Right forelimb (tissue), 1 donor: ENCODE measurements around the gene LYZL4.

Experiments
- DNase-seq: peaks from one replicate; pipeline ENCODE4 v3.0.0-alpha.2; 2018

LYZL4 gene, protein sequence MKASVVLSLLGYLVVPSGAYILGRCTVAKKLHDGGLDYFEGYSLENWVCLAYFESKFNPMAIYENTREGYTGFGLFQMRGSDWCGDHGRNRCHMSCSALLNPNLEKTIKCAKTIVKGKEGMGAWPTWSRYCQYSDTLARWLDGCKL

DNA sequence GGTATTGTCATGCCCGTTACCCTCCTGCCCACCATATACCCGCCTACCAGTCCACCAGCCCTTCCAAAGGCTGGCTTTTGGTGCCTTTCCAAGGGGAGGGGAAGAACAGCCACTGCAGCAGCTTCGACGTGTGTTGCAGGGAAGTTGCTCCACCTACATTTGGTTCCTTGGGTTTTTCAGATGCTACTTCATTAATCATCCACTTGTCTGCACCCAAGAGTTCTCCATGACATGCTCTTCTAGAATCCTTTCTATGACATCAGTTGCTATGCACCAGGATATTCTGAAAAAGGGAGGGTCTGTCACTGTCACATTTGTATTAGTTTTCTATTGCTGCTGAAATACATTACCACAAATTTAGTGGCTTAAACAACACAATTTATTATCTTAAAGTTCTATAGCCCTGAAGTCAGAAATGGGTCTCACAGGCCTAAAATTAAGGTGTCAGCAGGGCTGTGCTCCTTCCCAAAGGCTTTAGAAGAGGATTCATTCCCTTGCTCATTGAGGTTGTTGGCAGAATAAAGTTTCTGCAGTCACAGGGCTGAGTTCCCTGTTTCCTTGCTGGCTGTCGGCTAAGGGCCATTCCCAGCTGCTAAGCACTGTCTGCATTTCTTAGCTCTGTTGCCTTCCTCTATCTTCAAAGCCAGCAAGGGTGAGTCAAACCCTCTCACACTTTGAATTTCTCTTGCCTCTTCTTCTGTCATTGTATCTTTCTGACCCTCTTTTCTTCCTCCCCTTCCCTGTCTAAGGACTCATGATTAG, at the start of gene LYZL4:
LYZL4 (minus strand) TSS at position 241 of the 762 bp plus-strand sequence. CDS start 3,359 bp downstream, outside the sequence.
- DNase-seq: no peak

DNA sequence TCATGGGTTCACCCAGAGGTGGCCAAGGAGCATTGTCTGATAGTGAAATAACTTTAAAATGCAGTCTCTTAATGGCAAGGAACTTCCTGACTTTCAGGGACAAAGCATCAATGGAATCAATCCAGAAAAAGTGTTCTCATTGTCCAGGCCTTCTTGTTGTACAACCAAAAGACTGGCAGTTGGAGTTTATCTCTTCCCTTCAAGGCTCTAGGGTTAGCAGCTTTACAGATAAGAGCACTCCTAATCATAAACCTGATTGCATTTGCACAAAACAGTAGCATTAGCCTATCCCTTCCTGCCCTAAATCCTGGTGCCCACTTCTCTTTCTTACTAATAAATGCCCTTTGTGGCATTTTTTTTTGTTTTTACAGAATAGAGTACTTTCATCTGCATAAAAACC, 48.7 kb upstream of the LYZL4 start:
- DNase-seq: no peak

DNA sequence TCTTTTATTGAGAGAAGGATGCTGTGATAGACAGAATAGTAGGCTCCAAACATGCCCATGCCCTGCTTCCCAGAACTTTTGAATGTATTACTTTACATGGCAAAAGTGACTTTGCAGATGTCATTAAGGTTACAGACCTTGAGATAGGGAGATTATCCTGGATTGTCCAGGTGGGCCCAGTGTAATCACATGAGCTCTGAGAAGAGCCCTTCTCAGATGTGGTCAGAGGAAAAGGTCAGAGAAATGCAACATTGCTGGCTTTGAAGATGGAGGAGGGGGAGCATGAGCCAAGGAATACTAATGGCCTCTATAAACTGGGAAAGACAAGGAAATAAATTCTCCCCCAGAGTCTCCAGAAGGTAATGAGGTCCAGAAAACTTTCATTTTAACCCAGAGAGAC, 45.8 kb upstream of the LYZL4 start:
- no peak for DNase-seq

DNA sequence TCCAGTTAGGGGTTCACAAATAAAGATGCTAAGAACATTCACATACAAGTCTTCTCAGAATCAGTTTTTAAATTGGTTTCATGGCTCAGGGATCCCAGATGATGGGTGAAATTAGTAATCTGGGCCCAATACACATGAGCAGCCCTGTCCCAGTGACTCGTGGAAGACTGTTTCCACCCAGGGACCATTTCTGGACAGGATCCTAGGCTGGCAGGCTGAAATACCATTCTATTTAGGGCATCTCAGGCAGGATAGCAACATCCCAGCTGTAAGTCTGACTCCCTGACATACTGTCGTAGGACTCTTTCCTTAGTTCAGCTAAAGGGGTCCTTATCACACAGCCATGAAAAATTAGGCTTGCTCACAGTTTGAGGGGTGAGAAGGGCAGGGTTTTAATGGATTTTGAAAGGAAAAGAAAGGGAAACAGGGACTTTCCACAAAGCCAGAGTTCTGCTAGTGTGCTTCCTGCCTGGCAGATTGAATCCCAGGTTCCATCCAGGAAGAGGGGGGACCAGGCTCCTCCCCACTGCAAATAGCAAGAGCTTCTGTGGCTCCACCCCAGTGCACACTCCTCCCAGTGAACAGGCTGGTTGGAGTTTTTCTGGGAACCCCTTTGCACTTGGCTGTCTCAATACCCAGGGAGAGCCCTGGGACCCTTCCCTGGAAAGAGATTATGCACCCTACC, 41.3 kb upstream of the LYZL4 start:
- DNase-seq: no peak

DNA sequence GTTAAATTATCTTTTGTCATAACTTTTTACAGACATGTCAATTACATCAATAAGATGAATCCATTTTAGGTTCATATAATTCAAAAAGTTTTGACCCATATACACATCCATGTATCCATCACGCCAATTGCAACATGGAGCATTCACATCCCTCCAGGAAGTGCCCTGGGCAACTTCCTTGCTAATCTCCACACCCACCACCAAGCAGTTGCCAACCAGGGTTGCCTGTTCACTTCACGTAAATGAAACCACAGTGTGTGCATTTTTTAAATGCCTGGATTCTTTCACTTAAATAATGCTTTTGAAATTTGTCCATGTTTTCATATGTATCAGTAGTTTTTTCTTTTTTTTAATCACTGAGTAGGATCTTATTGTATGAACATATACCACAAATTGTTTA, 40.7 kb upstream of the LYZL4 start:
- no peak for DNase-seq

DNA sequence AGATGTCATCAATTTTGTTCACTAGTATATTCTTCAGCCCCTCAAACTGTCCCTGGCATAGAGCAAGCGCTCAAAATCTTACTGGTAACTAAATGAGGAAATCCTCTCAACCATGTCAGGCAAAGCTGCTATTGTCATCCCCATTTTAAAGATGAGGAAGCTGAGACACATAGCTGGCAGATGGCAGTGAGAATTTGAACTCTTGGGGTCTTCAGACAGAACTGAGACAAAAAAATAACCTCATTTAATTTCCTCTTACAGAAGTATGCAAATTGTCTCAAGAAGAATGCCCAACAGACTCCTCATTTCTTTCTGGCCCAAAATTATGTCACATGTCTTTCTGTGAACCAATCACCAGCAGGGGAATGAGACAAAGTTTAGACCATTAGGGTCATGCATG, 40.2 kb upstream of the LYZL4 start:
- DNase-seq: no peak

DNA sequence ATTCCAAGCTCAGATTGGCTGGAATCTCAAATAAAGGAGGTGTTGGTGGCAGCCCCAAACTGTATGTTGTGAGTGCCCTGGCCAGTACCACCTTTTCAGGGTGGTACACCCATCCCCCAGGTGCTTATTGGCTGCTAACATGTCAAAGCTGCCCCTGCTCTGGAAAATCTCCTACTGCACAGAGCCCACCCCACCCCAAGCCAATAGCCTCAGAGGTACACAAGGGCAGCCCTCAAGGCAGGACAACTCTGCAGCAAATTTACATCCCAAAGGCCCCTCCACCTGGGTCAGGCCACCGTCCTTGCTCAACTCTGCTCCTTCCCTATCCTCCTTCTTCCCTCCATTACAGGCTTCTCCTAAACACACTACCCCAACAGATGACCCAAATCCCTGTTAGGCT, 37.1 kb upstream of the LYZL4 start:
- no peak for DNase-seq

DNA sequence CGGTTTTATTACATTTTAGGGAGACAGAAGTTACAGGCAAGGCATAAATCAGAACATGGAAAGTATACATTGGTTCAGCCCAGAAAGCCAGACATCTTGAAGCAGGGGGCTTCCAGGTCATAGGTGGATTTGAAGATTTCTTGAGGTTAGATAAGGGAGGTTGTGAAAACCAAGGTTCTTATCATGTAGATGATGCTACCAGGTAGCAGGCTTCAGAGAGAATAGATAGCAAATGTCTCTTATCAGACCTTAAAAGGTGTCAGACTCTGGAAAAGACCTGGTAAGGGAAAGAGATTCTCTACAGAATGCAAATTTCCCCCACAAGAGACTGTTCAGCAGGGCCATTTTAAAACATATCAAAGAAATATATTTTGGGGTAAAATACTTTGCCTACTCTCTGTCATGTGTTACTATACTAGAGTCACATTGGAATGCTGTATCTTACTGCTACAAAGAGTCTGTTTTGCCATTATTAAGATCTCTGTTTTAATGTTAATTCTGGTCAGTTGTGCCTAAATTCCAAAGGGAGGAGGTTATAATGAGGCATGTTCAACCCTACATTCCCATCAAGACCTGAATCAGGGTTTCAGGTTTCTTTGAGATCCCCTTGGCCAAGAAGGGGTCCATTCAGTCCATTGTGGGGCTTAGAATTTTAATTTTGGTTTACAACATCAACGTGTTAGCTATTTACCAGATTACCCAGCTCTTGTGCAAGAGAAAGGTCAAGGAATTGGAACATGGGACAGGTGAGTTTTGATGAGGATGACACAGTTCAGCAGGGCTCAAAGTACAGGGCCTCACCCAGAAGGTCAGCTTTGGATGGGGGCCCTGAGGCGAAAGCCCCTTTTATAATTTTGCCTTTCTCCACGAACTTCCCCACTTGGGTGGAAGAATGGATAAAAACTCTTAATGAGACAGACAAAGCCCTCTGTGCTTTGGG, 36.0 kb upstream of the LYZL4 start:
- no peak for DNase-seq

DNA sequence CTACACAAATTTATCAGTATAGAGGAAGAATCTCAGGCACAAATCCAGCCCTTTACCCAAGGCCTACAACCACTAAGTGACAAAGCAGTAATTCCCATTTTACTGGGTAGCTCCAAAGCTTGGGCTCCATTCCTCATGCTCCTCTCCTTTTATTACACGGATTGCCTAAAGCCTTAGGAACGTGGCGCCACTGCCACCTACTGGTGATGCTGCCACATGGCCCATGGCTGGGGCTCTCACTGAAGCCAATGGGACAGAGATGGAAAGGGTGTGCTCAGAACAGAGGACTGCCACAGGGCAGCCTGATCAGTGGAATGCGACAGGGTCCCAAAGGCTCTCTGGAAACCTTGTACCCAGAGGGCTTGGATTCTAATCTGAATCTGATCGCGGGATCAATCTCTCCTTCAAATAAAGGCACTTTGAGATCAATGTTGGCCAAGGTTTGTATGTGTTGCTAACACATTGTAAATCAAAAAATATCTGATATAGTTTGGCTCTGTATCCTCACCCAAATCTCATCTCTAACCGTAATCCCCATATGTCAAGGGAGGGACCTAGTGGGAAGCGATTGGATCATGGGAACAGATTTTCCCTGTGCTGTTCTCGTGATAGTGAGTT, 33.5 kb upstream of the LYZL4 start:
- DNase-seq: peak; percentile 89

DNA sequence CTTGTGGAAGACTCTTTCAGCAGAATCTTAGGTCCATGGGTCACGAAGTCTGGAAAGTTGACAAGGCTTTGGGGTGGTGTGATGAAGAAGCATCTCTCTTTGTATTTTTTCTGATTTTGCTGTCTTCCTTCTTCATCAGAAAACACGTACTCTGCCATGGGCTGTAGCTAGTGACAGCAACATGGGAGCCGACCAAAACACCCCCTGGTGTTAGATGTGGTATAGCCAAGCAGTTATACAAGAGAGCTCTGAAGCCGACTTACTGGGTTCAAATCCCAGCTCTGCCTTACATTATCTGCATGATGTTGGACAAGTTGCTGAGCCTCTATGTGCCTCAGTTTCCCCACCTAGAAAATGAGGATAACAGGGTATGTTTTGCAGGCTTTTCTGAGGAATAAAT, 32.9 kb upstream of the LYZL4 start:
- no peak for DNase-seq

DNA sequence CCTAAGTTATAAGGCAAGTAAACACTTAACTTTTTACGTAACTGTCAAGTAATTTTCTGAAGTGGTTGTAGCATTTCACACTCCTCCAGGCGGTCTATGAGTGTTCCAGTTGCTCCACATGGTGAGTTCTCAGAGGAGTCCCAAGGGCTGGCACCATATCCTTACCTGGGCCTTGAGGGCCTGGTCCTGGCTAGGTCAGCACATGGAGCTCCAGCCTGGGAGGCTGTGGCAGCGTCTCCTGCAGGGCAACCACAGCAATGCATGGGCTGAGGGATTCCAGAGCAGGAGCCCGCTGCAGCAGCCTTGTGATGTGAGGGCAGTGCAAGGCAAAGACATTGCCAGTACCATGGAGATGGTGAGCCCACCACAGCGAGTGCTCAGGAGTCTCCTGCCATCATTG, 32.2 kb upstream of the LYZL4 start:
- DNase-seq: no peak

DNA sequence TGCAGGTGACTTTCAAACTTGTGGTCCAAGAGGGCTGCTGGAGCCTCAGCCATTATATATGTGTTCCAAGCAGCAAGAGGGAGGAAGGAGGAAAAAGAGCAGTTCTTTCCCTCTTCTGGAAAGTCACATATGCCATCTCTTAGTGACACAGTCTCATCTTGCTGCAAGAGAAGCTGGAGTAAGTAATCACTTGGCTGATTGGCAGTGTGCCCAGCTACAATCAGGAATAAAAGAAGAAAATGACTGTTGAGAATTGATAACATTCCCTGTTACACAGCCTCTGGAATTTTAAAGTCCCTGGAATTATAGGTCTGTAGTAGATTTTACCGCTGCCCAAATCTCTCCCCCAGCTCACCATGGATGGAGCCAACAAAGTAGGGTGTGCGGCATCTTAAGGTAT, 31.4 kb upstream of the LYZL4 start:
- no peak for DNase-seq

DNA sequence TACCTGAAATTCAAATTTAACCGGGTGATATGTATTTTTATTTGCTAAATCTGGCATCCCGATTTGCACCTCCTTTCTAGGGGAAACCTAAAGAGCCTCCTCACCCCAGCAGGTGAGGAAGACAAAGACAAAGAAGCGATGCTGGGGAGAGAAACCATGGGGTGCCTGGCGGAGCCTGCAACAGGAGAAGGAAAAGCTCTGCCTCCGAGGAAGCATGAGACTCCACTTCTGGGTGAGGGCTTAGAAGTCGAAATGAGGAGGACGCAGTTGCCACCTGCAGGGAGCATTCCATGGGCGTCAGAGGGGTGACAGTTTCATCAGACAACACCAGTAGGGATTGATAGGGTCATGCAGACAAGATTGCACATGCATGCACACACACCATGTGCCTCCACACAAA, 30.5 kb upstream of the LYZL4 start:
- no peak for DNase-seq

DNA sequence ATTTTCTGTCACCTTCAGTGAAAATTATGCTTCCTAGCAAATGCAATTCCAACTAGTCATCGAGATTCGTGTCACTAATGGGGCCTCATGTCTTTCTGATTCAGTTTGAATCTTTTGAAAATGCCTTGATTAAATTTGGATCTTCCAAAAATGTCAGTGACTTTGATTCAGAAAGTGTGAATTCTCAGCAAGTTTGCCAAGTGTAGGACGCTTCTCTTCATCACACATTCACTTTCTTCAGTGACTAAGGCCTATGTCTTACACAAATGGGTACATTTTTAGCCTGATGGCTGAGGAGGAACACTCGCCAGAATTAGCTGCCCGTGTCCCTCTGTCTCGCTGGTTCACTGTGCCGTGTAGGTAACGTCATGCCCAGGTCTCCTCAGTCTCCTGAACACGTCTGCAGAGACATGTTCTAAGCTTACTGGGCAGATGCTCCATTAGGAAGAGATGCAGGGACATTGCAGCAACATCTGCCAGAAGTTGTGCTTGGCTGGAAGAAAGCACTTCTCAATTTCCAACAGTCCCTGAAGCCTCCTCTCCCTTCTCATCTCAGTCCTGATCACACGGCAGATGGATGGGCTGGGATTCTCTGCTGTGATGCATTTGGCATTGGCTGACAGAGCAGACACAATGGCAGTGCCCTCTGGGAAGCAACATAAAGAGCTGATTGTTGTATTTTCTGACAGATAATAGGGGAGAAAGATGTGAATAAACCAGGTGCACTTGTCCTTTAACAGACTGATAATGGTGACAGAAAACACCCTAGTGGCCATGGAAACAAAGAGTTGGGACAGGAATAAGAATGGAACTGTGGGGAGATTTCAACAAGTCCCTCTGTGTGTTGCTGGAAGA, 29.1 kb upstream of the LYZL4 start:
- DNase-seq: no peak

DNA sequence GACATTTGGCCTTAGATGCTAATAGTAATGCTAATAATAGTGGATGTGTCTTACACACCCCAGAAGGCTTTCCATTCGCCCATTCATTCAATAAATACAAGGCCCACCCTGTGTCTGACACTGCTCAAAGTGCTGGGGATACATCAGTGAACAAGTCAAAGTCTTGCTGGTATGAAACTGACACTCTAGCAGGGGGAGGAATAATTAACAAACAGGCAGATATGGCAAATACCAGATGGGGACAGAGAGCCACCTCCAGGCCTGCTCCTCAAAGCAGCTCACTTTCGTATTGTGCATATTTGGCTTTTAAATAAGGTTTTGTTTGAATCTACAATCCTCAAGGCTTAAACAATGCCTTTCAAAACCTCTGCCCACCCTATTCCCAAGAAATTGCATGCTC, 28.3 kb upstream of the LYZL4 start:
- no peak for DNase-seq

DNA sequence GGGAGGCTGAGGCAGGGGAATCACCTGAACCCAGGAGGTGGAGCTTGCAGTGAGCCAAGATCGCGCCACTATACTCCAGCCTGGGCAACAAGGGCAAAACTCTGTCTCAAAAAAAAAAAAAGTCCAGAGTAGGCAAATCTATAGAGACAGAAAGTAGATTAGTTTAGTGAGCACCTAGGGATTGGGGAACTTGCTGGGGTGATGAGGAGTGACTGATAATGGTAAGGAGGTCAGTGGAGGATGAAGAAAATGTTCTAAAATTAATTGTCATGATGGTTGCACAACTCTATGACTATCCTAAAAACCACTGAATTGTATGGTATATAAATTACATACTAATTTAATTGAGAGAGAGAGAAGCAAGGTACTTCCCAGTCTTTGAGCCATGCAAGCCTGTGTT, 27.8 kb upstream of the LYZL4 start:
- no peak for DNase-seq

DNA sequence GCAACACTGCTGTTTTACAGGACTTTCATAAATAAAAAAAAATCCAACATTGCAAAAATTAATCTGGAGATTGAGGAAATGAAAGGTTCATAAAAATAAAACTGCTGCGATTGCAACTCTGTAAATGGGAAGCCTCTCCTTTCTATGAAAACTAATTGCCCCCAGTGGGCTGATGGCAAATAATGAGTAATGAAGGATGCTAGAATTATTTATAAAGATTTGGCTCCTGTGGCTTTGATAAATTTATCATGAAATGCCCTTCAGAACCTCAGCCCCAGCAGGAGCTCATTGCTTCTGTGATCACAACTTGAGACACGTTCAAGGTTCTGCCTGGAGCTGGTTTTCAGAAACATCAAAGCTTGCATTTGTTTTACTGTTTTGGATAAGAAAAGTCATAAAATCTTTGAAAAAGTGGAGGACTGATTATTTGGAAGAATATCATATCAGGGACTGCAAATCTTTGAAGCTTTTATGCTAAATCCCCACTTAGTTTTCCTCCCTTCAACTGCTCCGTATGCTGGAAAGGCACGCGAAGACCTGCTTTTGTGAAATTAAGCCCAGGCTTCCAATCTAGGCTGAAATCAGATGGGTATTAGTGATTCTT, 24.5 kb upstream of the LYZL4 start:
- no peak for DNase-seq

DNA sequence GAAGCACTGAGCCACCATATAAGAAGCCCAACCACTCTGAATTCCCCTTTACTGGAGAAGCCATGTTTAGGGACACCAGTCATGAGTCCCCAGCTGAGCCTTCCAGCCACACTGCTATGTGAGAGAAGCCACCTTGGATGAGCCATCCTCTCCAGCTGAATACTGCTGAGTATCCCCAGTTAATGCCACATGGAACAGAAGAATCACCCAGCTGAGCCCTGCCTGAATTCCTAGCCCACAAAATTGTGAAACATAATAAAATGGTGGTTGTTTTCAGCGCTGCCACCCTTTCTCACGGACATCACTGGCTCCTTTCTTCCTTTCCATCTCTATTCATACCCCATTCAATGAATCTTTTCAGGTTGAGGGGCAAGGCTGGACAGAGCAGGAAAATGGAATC, 22.1 kb upstream of the LYZL4 start:
- DNase-seq: no peak

DNA sequence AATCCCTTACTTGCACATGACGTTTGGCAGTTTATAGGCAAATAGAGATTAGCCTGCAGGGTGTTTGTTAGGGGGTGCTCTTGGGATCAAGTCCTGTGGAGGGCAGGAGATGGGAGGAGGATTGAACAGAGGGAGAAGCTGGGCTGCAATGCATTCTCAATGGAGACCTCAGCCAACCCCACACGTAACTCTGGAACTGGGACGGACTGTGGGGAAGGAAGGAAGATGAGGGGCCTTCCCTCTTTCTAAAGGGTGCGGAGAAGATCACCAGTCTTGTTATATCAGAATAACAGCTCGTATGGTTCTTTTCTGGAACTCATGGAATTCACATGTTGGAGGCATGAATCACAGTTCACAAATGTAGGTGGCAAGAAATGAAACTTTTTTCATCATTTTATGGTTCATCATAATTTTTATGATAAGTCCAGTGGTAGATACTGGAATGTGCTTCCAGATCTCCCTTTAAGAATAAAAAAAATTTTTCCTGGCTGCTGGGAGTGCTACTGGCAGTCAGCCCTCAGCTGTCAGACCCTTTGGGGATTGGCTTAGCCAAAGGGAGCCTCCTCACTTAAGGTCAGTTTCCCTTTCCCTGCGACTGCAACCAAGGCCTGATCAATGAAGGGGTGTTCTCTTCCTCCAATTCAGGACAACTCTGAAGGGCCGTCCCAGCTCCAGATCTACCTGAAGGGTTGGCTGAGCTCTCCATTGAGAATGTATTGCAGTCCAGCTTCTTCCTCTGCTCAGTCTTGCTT, 20.5 kb upstream of the LYZL4 start:
- no peak for DNase-seq

DNA sequence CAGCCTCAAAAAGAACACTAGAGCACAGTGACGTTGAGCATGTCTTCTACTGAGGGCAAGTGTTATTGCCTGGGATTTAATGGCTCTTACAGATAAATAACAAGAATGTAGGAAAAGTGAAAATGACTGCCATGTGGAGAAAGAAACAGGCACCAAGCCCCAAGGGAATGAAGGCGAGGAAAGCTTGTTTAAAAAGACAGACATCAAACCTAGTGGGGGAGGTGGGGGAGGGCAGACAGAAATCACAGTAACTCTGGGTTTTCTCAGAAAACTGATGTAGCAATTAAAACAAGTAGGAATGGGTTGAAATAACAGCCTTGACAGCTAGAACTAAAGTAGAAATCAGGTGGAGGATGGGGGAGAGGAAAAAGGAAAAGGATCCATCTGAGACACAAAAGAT, 18.4 kb upstream of the LYZL4 start:
- DNase-seq: no peak
